OCI-LY7 (cell line): Measurements from ENCODE around the gene MAST2. TPM values are rescaled to one million over a fixed set of nuclear protein-coding genes. Genes with fewer than 3 reads are reported as not detected.

Experiments
- BruUV-seq: library from RNA; stranded (reverse); fragments of 400-500 nt; replicated peaks from 2 replicates; lab custom pipeline; 2021; lab: Mats Ljungman, UMichigan
- CTCF ChIA-PET: fragments of 300-600 bp; sonication (Branson Sonifier 250); formaldehyde crosslinking; loops from one replicate; lab custom pipeline; 2022; ENCODE audit warnings: antibody characterized with exemption; ENCODE audit not compliant: unreplicated experiment; lab: Charles Lee
- POLR2A ChIA-PET: fragments of 300-600 bp; sonication (Branson Sonifier 250); formaldehyde crosslinking; loops from one replicate; lab custom pipeline; 2022; ENCODE audit warnings: antibody characterized with exemption; lab: Charles Lee
- DNase-seq: peaks from one replicate; pipeline ENCODE4 v3.0.0-alpha.2; 2015; ENCODE audit warnings: low spot score
- H2AFZ ChIP-seq: fragments of 200-600 bp; sonication (generic), shearing (Covaris generic); 2 replicates; pipeline ENCODE4 v1.6.1; 2014; ENCODE audit warnings: mild to moderate bottlenecking, antibody characterized with exemption, low read length, moderate library complexity
- H3K27ac ChIP-seq: fragments of 200-600 bp; sonication (generic); 2 replicates; pipeline ENCODE4 v1.5.1; 2014; ENCODE audit warnings: mixed run types, low read depth, mild to moderate bottlenecking, moderate library complexity, low read length, inconsistent platforms; ENCODE audit not compliant: poor library complexity, severe bottlenecking
- H3K36me3 ChIP-seq: fragments of 200-600 bp; sonication (generic); 2 replicates; pipeline ENCODE4 v1.6.1; 2014; ENCODE audit warnings: mild to moderate bottlenecking, antibody characterized with exemption, low read length, moderate library complexity, mixed read lengths; ENCODE audit not compliant: insufficient read depth
- H3K4me1 ChIP-seq: fragments of 200-600 bp; sonication (generic); 2 replicates; pipeline ENCODE4 v1.5.1; 2014; ENCODE audit warnings: mild to moderate bottlenecking, low read length; ENCODE audit not compliant: insufficient read depth, poor library complexity, severe bottlenecking
- H3K4me2 ChIP-seq: fragments of 200-600 bp; sonication (generic); 2 replicates; pipeline ENCODE4 v1.6.1; 2014; ENCODE audit warnings: mild to moderate bottlenecking, low read length
- H3K4me3 ChIP-seq: fragments of 200-600 bp; sonication (generic); 2 replicates; pipeline ENCODE4 v1.5.1; 2014; ENCODE audit warnings: mild to moderate bottlenecking, low read depth, low read length; ENCODE audit not compliant: poor library complexity, severe bottlenecking
- H3K79me2 ChIP-seq: fragments of 200-600 bp; sonication (generic); 2 replicates; pipeline ENCODE4 v1.6.1; 2016; ENCODE audit warnings: low read depth, mild to moderate bottlenecking, low read length, moderate library complexity, mixed read lengths; ENCODE audit not compliant: insufficient read depth
- H3K9me2 ChIP-seq: fragments of 200-600 bp; sonication (generic); 2 replicates; pipeline ENCODE4 v1.6.1; 2016; ENCODE audit warnings: mild to moderate bottlenecking, low read length, mixed read lengths; ENCODE audit not compliant: insufficient read depth
- H3K9me3 ChIP-seq: fragments of 200-600 bp; sonication (generic); 2 replicates; pipeline ENCODE4 v1.6.1; 2014; ENCODE audit warnings: mild to moderate bottlenecking, mixed run types, low read length, mixed read lengths
- H4K20me1 ChIP-seq: fragments of 200-600 bp; sonication (generic); 2 replicates; pipeline ENCODE4 v1.6.1; 2014; ENCODE audit warnings: mild to moderate bottlenecking, antibody characterized with exemption, low read length, moderate library complexity, mixed read lengths; ENCODE audit not compliant: insufficient read depth
- EZH2phosphoT487 ChIP-seq: fragments of 200-600 bp; sonication (generic); IDR thresholded peaks from 2 replicates; pipeline ENCODE4 v1.6.1; 2018; ENCODE audit warnings: low read depth, borderline replicate concordance, mild to moderate bottlenecking, mixed run types, antibody characterized with exemption, low read length, moderate library complexity, mixed read lengths
- intact Hi-C: fragments of 100-400 bp; cut with micrococcal nuclease; formaldehyde crosslinking; loops from one replicate; pipeline ENCODE4 v1.10.0; 2022; ENCODE audit not compliant: unreplicated experiment
- total RNA-seq, 2 experiments: library from RNA; depleted of rRNA in 1 of 2; stranded (reverse); fragments of >200 nt in 1 of 2; shearing (Covaris generic) in 1 of 2; gene quantifications; 2 replicates each; pipeline ENCODE4 v1.2.3, GENCODE V29; 2014 to 2022
- TF ChIP-seq, protein P1 (sequence below): fragments of 200-600 bp; sonication (generic); conservative IDR thresholded peaks from 2 replicates; pipeline ENCODE4 v1.5.1; 2014; ENCODE audit warnings: mild to moderate bottlenecking, antibody characterized with exemption, low read length, moderate library complexity, mixed read lengths

MAST2 gene
- total RNA-seq, 2 experiments from 2014 or later = 32.1 to 67.2 TPM

DNA sequence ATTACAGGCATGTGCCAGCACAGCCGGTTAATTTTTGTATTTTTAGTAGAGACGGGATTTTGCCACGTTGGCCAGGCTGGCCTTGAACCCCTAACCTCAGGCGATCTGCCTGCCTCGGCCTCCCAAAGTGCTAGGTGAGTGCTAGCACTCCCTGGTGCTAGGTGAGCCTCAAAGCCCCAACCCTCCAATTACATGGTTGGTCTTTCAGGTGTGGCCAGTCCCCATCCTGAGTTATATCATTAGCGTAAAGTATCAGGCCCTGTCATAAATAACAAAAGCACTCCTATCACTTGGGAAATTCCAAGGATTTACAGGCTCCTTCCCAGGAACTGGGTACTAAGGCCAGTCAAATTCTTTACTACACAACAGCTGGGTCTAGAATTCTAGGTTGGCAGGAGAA is 191.0 kb downstream of the MAST2 start:
- TF ChIP-seq EZH2phosphoT487 = no peak
- TF ChIP-seq, protein P1, sequence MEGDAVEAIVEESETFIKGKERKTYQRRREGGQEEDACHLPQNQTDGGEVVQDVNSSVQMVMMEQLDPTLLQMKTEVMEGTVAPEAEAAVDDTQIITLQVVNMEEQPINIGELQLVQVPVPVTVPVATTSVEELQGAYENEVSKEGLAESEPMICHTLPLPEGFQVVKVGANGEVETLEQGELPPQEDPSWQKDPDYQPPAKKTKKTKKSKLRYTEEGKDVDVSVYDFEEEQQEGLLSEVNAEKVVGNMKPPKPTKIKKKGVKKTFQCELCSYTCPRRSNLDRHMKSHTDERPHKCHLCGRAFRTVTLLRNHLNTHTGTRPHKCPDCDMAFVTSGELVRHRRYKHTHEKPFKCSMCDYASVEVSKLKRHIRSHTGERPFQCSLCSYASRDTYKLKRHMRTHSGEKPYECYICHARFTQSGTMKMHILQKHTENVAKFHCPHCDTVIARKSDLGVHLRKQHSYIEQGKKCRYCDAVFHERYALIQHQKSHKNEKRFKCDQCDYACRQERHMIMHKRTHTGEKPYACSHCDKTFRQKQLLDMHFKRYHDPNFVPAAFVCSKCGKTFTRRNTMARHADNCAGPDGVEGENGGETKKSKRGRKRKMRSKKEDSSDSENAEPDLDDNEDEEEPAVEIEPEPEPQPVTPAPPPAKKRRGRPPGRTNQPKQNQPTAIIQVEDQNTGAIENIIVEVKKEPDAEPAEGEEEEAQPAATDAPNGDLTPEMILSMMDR = no peak
- BruUV-seq = no TSS peak
- Histone ChIP-seq H3K9me2 (no peaks in the 10 kb centered on the region), H3K27ac (no peak overlapping the region), H3K9me3 (peaks cover 15% of the 10 kb centered on the region; the same call in 1 of the 2 replicates), H2AFZ (no peak overlapping the region), H3K79me2 (no peaks in the 10 kb centered on the region), H3K4me1 (peaks cover 6% of the 10 kb centered on the region), H4K20me1 (no peaks in the 10 kb centered on the region), H3K36me3 (peaks cover 26% of the 10 kb centered on the region), H3K4me3 (no peak overlapping the region), H3K4me2 (no peak overlapping the region)
- intact Hi-C loops = no loop called here
- no peak for DNase-seq
- POLR2A ChIA-PET = no interaction called here
- CTCF ChIA-PET = no interaction called here

DNA sequence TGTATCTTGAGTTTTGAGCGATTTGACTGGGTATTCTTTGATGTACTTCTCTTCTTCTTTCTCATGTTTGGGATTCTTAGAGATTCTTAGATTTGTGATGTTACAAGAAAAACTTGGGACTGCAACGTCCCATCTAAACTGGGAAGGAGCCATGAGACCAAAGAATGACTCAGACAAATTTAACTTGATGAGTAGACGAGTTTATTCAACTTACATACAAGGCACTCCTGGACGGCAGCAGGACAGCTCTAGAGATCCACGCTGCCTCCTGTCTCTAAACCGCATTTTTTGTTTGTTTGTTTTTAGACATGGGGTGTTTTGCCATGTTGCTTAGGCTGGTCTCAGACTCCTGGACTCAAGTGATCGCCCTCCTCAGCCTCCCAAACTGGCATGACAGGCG is 191.9 kb downstream of the MAST2 start:
- H3K4me3 ChIP-seq = no peak overlapping the region
- TF ChIP-seq, protein P1 = no peak
- TF ChIP-seq EZH2phosphoT487 = no peak
- no peak overlapping the region for H2AFZ ChIP-seq
- BruUV-seq = no TSS peak
- H3K36me3 ChIP-seq = peaks cover 27% of the 10 kb centered on the region
- DNase-seq = no peak
- peaks cover 5% of the 10 kb centered on the region for H3K4me1 ChIP-seq
- H3K4me2 ChIP-seq = no peak overlapping the region
- peaks cover 15% of the 10 kb centered on the region; the same call in 1 of the 2 replicates for H3K9me3 ChIP-seq
- no peaks in the 10 kb centered on the region for H3K79me2 ChIP-seq
- no peaks in the 10 kb centered on the region for H4K20me1 ChIP-seq
- intact Hi-C loops = no loop called here
- H3K9me2 ChIP-seq = no peaks in the 10 kb centered on the region
- POLR2A ChIA-PET = interaction anchor here (1.1 kb wide), 1 partner anchor 11 kb away, joined by 4 read pairs; no protein-coding TSS in a partner anchor
- no peak overlapping the region for H3K27ac ChIP-seq
- CTCF ChIA-PET = no interaction called here

DNA sequence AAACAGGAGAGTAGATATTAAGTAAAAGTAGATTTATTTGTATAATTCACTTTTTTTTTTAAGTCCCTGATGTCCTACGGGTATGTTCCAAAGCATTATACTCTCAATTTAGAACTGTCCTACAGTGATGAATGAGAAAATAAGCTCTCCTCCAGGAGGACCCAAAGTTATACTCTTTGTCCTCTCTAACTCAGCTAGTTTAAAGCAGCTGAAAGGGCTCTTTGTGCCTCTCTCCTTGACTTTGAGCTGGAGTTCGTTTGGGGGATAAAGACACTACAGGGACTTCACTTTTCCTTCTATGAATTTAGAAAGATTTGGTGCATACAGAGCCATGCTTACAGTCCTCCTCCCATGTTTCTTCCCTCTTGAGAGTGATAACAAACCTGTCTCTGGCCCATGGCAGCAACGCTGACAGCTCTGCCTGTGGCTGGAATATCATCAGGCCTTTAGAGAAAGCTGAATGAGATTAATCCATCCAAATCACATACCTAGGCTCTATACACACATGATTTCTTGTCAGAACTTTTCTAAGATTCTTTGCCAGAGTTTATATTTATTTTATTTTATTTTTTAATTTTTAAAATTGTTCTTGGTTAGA is 194.7 kb downstream of the MAST2 start:
- TSS peak; percentile 18 for BruUV-seq
- ChIA-PET CTCF (no interaction called here), POLR2A (interaction anchor here (0.6 kb wide), 1 partner anchor 1280 kb away, joined by 3 read pairs; no protein-coding TSS in a partner anchor)
- Histone ChIP-seq H3K9me3 (no peaks in the 10 kb centered on the region), H4K20me1 (no peaks in the 10 kb centered on the region), H3K79me2 (no peaks in the 10 kb centered on the region), H3K4me3 (no peak overlapping the region), H3K4me2 (no peak overlapping the region), H2AFZ (no peak overlapping the region), H3K36me3 (peaks cover 29% of the 10 kb centered on the region), H3K9me2 (no peaks in the 10 kb centered on the region), H3K4me1 (no peaks in the 10 kb centered on the region), H3K27ac (no peak overlapping the region)
- TF ChIP-seq, protein P1 = no peak
- no peak for TF ChIP-seq EZH2phosphoT487
- no peak for DNase-seq
- intact Hi-C loops = no loop called here
